ENCODE results near the gene TMEM151B.
"Not testable (repeated sequence)": the region's sequence is repeated elsewhere in the genome, so short reads cannot be mapped to it uniquely, and the experiment has no call there.

The TMEM151B gene

GRCh38 chr6:44339763-44340625 lies 69.7 kb downstream of the TMEM151B start:
- peak; percentile 39 to 60 for ATAC-seq

GRCh38 chr6:44341095-44341890 lies 71.0 kb downstream of the TMEM151B start:
- no peak for ATAC-seq

- no peak for ATAC-seq
Observed at GRCh38 chr6:44342052-44342451, 71.8 kb downstream of the TMEM151B start.

- ATAC-seq: no peak
Observed at GRCh38 chr6:44342489-44342888, 72.2 kb downstream of the TMEM151B start, which contains the start of gene SPATS1. TSS of gene SPATS1 (plus strand) at chr6:44342650. CDS start at chr6:44343096, 446 bp downstream.

- ATAC-seq: not testable (repeated sequence)
Observed at GRCh38 chr6:44346818-44347217, 76.6 kb downstream of the TMEM151B start.

GRCh38 chr6:44349904-44350649 lies 79.8 kb downstream of the TMEM151B start:
- ATAC-seq: no peak

- not testable (repeated sequence) for ATAC-seq
Observed at GRCh38 chr6:44350650-44350994, 80.4 kb downstream of the TMEM151B start.

GRCh38 chr6:44352259-44352658 lies 82.0 kb downstream of the TMEM151B start:
- ATAC-seq: no peak

- no peak for ATAC-seq
Observed at GRCh38 chr6:44353336-44353735, 83.1 kb downstream of the TMEM151B start.

- ATAC-seq: no peak
Observed at GRCh38 chr6:44355640-44356039, 85.4 kb downstream of the TMEM151B start.

GRCh38 chr6:44356487-44356886 lies 86.2 kb downstream of the TMEM151B start:
- no peak for ATAC-seq
